ENCODE results near the gene FBLIM1. TPM values are rescaled to one million over a fixed set of nuclear protein-coding genes. Genes with fewer than 3 reads are reported as not detected.
"Not testable (repeated sequence)": the region's sequence is repeated elsewhere in the genome, so short reads cannot be mapped to it uniquely, and the experiment has no call there.

FBLIM1 gene
- total RNA-seq, 1 experiment from 2014 or later = 78.3 TPM

DNA sequence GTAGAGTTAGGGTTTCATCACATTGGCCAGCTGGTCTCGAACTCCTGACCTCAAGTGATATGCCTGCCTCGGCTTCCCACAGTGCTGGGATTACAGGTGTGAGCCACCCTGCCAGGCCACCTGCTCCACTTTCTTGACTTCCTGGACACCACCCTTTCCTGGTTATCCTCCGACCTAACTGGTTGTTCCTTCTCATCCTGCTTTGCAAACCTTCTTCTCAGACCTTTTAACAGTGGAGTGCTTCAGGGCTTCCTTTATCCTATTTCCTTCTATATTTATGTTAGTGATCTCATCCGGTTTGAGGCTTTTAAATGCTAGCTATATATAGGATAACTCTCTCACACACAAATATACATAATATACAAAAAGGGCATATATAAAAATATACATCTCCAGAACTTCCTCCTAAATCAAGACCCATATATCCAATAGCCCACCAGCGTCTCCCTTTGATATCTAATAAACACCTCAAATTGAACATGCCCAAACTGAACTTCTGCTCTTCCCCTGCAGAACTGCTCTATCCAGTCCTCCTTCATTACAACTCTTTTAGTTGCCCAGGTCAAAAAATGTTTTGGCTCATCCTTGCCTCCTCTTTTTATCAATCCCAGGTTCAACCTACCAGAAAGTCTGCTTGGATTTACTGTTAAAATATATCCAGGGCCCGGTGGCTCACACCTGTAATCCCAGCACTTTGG lies 68.4 kb downstream of the FBLIM1 start (continued):
- TF ChIP-seq, protein P1, sequence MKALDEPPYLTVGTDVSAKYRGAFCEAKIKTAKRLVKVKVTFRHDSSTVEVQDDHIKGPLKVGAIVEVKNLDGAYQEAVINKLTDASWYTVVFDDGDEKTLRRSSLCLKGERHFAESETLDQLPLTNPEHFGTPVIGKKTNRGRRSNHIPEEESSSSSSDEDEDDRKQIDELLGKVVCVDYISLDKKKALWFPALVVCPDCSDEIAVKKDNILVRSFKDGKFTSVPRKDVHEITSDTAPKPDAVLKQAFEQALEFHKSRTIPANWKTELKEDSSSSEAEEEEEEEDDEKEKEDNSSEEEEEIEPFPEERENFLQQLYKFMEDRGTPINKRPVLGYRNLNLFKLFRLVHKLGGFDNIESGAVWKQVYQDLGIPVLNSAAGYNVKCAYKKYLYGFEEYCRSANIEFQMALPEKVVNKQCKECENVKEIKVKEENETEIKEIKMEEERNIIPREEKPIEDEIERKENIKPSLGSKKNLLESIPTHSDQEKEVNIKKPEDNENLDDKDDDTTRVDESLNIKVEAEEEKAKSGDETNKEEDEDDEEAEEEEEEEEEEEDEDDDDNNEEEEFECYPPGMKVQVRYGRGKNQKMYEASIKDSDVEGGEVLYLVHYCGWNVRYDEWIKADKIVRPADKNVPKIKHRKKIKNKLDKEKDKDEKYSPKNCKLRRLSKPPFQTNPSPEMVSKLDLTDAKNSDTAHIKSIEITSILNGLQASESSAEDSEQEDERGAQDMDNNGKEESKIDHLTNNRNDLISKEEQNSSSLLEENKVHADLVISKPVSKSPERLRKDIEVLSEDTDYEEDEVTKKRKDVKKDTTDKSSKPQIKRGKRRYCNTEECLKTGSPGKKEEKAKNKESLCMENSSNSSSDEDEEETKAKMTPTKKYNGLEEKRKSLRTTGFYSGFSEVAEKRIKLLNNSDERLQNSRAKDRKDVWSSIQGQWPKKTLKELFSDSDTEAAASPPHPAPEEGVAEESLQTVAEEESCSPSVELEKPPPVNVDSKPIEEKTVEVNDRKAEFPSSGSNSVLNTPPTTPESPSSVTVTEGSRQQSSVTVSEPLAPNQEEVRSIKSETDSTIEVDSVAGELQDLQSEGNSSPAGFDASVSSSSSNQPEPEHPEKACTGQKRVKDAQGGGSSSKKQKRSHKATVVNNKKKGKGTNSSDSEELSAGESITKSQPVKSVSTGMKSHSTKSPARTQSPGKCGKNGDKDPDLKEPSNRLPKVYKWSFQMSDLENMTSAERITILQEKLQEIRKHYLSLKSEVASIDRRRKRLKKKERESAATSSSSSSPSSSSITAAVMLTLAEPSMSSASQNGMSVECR (CRISPR knock-in tag; IDR thresholded peaks at IDR 0.05; ENCODE audit: borderline replicate concordance) = no peak
- TF ChIP-seq, protein P2, sequence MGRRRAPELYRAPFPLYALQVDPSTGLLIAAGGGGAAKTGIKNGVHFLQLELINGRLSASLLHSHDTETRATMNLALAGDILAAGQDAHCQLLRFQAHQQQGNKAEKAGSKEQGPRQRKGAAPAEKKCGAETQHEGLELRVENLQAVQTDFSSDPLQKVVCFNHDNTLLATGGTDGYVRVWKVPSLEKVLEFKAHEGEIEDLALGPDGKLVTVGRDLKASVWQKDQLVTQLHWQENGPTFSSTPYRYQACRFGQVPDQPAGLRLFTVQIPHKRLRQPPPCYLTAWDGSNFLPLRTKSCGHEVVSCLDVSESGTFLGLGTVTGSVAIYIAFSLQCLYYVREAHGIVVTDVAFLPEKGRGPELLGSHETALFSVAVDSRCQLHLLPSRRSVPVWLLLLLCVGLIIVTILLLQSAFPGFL (CRISPR knock-in tag; IDR thresholded peaks at IDR 0.05; ENCODE audit: borderline replicate concordance) = no peak

DNA sequence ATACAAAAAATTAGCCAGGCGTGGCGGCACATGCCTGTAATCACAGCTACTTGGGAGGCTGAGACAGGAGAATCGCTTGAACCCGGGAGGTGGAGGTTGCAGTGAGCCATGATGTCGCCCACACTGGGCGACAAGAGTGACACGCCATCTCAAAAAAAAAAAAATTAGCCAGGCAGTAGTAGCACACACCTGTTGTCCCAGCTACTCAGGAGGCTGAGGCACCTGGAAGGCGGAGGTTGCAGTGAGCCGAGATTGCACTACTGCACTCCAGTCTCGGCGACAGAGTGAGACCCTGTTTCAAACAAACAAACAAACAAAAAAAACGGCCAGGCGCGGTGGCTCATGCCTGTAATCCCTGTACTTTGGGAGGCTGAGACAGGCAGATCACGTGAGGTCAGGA lies 69.0 kb downstream of the FBLIM1 start:
- CTCF ChIA-PET = interaction anchor here (1.3 to 3.3 kb wide), 2 partner anchors 12 to 20 kb away, joined by 3 to 22 read pairs; partner anchors contain the start of gene SPEN
- ATAC-seq; DNase-seq (ENCODE audit: low spot score); H3K27me3 Mint-ChIP-seq (ENCODE audit: low read depth); H3K4me3 Mint-ChIP-seq; H3K27ac Mint-ChIP-seq; H3K9me3 Mint-ChIP-seq; POLR2A ChIA-PET; H3K36me3 Mint-ChIP-seq: not testable (repeated sequence)
- peaks cover 23% of the 10 kb centered on the region for H3K4me1 Mint-ChIP-seq

DNA sequence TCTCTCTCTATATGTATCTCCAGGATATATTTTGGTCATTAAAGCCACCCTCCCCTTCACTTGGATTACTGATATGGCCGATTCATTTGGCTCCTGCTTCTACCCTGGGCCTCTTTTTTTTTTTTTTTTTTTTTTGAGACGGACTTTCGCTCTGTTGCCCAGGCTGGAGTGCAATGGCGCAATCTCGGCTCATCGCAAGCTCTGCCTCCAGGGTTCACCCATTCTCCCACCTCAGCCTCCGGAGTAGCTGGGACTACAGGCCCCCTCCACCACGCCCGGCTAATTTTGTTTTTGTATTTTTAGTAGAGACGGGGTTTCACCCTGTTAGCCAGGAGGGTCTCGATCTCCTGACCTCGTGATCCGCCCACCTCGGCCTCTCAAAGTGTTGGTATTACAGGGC lies 70.3 kb downstream of the FBLIM1 start:
- POLR2A ChIA-PET = interaction anchor here (1.0 kb wide), 1 partner anchor 77 kb away, joined by 9 read pairs; no protein-coding TSS in a partner anchor
- H3K27me3 Mint-ChIP-seq (ENCODE audit: low read depth); H3K9me3 Mint-ChIP-seq; H3K27ac Mint-ChIP-seq; ATAC-seq; DNase-seq (ENCODE audit: low spot score); H3K4me3 Mint-ChIP-seq; H3K36me3 Mint-ChIP-seq: not testable (repeated sequence)
- peaks cover 35% of the 10 kb centered on the region for H3K4me1 Mint-ChIP-seq
- CTCF ChIA-PET = interaction anchor here (0.6 to 2.3 kb wide), 5 partner anchors 13 to 109 kb away, joined by 3 to 13 read pairs (median 5); no protein-coding TSS in a partner anchor

DNA sequence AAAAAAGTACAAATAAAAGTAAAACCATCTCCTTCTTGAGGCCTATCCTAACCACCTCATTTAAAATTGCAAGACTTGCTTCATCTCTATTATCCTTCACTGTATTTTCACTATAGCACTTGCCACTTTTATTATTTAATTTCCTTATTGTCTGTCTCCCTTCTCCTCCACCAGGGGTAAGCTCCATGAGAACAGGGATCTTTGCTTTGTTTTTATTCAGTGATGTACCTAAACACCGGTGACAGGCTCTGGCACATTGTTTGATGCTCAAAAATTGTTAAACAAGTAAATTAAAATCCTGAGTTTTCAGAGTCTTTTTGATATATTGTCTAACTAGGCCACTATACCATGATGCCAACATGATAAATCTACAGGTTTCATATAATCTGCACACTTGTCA lies 71.7 kb downstream of the FBLIM1 start:
- H3K4me1 Mint-ChIP-seq = peaks cover 35% of the 10 kb centered on the region
- H3K4me3 Mint-ChIP-seq = no peak overlapping the region
- no peaks in the 10 kb centered on the region for H3K9me3 Mint-ChIP-seq
- ChIA-PET CTCF (interaction anchor here (1.5 to 2.3 kb wide), 5 partner anchors 15 to 128 kb away, joined by 3 to 13 read pairs (median 6); no protein-coding TSS in a partner anchor), POLR2A (no interaction called here)
- ATAC-seq (no peak), DNase-seq (ENCODE audit: low spot score) (no peak)
- peak overlapping the region; percentile 15 for H3K27ac Mint-ChIP-seq
- H3K27me3 Mint-ChIP-seq (ENCODE audit: low read depth) = no peaks in the 10 kb centered on the region; the same call in 1 of the 2 replicates
- TF ChIP-seq FOXJ3 (CRISPR knock-in tag; IDR thresholded peaks at IDR 0.05; ENCODE audit: borderline replicate concordance) (no peak), CBFB (CRISPR knock-in tag; IDR thresholded peaks at IDR 0.05; ENCODE audit: low read depth) (no peak), SOX15 (CRISPR knock-in tag; IDR thresholded peaks at IDR 0.05) (no peak), GRHL2 (CRISPR knock-in tag; IDR thresholded peaks at IDR 0.05; ENCODE audit: insufficient replicate concordance, severe bottlenecking) (no peak), FOXP1 (CRISPR knock-in tag; IDR thresholded peaks at IDR 0.05; ENCODE audit: borderline replicate concordance) (no peak), ELF4 (CRISPR knock-in tag; IDR thresholded peaks at IDR 0.05; ENCODE audit: low read depth) (no peak), KAT7 (CRISPR knock-in tag; IDR thresholded peaks at IDR 0.05; ENCODE audit: borderline replicate concordance) (no peak), TCF7 (CRISPR knock-in tag; IDR thresholded peaks at IDR 0.05; ENCODE audit: low read depth) (no peak), SMAD4 (CRISPR knock-in tag; IDR thresholded peaks at IDR 0.05) (no peak), RORB (CRISPR knock-in tag; IDR thresholded peaks at IDR 0.05) (no peak)
- TF ChIP-seq, protein P3, sequence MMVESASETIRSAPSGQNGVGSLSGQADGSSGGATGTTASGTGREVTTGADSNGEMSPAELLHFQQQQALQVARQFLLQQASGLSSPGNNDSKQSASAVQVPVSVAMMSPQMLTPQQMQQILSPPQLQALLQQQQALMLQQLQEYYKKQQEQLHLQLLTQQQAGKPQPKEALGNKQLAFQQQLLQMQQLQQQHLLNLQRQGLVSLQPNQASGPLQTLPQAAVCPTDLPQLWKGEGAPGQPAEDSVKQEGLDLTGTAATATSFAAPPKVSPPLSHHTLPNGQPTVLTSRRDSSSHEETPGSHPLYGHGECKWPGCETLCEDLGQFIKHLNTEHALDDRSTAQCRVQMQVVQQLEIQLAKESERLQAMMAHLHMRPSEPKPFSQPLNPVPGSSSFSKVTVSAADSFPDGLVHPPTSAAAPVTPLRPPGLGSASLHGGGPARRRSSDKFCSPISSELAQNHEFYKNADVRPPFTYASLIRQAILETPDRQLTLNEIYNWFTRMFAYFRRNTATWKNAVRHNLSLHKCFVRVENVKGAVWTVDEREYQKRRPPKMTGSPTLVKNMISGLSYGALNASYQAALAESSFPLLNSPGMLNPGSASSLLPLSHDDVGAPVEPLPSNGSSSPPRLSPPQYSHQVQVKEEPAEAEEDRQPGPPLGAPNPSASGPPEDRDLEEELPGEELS (CRISPR knock-in tag; IDR thresholded peaks at IDR 0.05) = no peak
- TF ChIP-seq, protein P4, sequence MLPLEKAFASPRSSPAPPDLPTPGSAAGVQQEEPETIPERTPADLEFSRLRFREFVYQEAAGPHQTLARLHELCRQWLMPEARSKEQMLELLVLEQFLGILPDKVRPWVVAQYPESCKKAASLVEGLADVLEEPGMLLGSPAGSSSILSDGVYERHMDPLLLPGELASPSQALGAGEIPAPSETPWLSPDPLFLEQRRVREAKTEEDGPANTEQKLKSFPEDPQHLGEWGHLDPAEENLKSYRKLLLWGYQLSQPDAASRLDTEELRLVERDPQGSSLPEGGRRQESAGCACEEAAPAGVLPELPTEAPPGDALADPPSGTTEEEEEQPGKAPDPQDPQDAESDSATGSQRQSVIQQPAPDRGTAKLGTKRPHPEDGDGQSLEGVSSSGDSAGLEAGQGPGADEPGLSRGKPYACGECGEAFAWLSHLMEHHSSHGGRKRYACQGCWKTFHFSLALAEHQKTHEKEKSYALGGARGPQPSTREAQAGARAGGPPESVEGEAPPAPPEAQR (CRISPR knock-in tag; IDR thresholded peaks at IDR 0.05) = no peak
- TF ChIP-seq, protein P5, sequence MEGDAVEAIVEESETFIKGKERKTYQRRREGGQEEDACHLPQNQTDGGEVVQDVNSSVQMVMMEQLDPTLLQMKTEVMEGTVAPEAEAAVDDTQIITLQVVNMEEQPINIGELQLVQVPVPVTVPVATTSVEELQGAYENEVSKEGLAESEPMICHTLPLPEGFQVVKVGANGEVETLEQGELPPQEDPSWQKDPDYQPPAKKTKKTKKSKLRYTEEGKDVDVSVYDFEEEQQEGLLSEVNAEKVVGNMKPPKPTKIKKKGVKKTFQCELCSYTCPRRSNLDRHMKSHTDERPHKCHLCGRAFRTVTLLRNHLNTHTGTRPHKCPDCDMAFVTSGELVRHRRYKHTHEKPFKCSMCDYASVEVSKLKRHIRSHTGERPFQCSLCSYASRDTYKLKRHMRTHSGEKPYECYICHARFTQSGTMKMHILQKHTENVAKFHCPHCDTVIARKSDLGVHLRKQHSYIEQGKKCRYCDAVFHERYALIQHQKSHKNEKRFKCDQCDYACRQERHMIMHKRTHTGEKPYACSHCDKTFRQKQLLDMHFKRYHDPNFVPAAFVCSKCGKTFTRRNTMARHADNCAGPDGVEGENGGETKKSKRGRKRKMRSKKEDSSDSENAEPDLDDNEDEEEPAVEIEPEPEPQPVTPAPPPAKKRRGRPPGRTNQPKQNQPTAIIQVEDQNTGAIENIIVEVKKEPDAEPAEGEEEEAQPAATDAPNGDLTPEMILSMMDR (IDR thresholded peaks at IDR 0.05) = no peak
- peaks cover 7% of the 10 kb centered on the region for H3K36me3 Mint-ChIP-seq

Data from WTC11 (cell line).